Measurements from ENCODE around the gene ZPBP2.

- TF ChIP-seq ZNF311 (tag by site-specific recombination; IDR thresholded peaks at IDR 0.05; ENCODE audit: borderline replicate concordance) (no peak), SP3 (tag by site-specific recombination; IDR thresholded peaks at IDR 0.05) (no peak), SETDB1 (IDR thresholded peaks at IDR 0.05; ENCODE audit: insufficient read length, low read length) (no peak), CTCF (tag by site-specific recombination; IDR thresholded peaks at IDR 0.05) (no peak), BCL11B (tag by site-specific recombination; IDR thresholded peaks at IDR 0.05; ENCODE audit: low read depth) (no peak), TCF7L2 (IDR thresholded peaks at IDR 0.05; ENCODE audit: borderline replicate concordance, low read depth, low read length) (no peak), MZF1 (tag by site-specific recombination; IDR thresholded peaks at IDR 0.05; ENCODE audit: borderline replicate concordance) (no peak), PBX3 (CRISPR knock-in tag; IDR thresholded peaks at IDR 0.05) (no peak), ZNF221 (tag by site-specific recombination; IDR thresholded peaks at IDR 0.05; ENCODE audit: borderline replicate concordance) (no peak), GLIS2 (tag by site-specific recombination; IDR thresholded peaks at IDR 0.05) (no peak), ZNF76 (tag by site-specific recombination; IDR thresholded peaks at IDR 0.05; ENCODE audit: borderline replicate concordance, low read depth) (no peak), YY1 (tag by site-specific recombination; IDR thresholded peaks at IDR 0.05) (no peak), ZNF416 (tag by site-specific recombination; IDR thresholded peaks at IDR 0.05) (no peak)
- TF ChIP-seq, protein P1, sequence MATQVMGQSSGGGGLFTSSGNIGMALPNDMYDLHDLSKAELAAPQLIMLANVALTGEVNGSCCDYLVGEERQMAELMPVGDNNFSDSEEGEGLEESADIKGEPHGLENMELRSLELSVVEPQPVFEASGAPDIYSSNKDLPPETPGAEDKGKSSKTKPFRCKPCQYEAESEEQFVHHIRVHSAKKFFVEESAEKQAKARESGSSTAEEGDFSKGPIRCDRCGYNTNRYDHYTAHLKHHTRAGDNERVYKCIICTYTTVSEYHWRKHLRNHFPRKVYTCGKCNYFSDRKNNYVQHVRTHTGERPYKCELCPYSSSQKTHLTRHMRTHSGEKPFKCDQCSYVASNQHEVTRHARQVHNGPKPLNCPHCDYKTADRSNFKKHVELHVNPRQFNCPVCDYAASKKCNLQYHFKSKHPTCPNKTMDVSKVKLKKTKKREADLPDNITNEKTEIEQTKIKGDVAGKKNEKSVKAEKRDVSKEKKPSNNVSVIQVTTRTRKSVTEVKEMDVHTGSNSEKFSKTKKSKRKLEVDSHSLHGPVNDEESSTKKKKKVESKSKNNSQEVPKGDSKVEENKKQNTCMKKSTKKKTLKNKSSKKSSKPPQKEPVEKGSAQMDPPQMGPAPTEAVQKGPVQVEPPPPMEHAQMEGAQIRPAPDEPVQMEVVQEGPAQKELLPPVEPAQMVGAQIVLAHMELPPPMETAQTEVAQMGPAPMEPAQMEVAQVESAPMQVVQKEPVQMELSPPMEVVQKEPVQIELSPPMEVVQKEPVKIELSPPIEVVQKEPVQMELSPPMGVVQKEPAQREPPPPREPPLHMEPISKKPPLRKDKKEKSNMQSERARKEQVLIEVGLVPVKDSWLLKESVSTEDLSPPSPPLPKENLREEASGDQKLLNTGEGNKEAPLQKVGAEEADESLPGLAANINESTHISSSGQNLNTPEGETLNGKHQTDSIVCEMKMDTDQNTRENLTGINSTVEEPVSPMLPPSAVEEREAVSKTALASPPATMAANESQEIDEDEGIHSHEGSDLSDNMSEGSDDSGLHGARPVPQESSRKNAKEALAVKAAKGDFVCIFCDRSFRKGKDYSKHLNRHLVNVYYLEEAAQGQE (tag by site-specific recombination; IDR thresholded peaks at IDR 0.05): no peak
Measured at GRCh38 chr17:39922006-39922405, 54.0 kb downstream of the ZPBP2 start.
